Stimulated activated CD8-positive, alpha-beta memory T cell treated with anti-CD3 and anti-CD28 coated beads, Interleukin-7, amount 100 ng/mL, for 1 hour (primary cell): Measurements from ENCODE around the gene PLSCR5.

Experiments used
- DNase-seq, 2 donors: peaks; one replicate each; pipeline ENCODE4 v3.0.0-alpha.2; 2020; ENCODE audit warnings: low read depth in 2 of 2

The PLSCR5 gene

DNA sequence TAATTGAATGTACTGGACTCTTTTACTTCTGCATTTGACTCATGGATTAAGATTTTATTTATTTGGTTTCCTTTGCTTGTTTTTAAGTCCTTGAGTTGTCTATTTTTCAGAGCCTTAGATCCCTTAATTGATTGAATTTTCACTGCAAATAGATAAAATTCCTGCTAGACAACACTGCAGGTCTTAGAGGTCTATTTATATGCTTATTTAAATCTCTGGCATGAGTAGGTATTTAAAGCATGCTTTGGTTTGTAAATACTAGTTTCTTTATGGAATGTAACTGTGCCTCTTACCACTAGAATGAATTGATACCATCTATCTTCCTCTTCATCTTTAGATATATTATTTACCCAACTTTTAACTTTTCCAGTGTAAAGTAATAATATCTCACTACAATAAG is 20.0 kb downstream of the PLSCR5 start:
- no peak for DNase-seq

DNA sequence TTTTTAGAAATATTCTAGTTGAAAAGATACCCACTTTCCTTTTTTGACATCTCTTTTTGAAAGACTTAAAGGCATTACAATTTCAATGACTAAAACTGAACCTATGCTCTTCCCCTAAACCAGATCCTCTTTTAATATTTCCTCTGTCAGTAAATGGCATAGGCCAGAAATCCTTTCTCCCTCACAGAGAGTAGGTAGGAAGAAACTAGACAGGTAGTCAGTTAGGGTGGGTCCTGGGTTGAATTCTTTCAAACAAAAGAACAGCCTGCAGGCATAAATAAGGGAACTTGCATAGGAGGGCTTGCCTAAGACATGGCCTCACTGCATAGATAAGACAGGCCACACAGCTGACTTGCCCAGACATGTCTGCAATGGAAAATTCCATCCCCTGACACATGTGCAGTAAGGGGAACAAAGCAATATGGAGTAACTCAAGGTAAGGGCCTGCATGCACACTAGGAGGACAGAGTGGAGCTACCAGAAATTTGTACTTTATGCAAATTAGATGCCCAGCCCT is 23.1 kb downstream of the PLSCR5 start:
- no peak for DNase-seq

DNA sequence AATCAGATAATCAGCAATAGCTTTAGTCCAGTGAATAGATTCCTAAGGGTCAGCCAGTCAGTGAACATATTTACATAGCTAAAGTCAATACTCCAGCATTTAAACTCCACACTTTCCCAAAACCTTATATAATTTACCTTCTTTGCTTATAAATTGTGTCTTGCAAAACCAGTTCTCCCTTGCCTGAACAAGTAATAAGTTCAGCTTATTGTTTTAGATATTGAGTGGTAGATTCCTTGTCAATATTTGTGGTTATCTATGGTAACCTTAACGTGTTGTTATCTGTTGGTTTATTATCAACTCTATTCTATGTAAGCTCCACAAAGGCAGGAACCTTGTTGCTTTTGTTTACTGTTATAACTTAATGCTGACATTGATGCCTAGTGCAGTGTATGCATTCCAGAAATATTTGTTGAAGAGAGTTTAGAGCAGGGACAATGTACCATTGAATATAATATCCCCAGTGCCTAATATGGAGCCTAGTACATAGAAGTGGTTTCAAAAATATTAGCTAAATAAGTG is 24.0 kb downstream of the PLSCR5 start:
- DNase-seq: no peak

DNA sequence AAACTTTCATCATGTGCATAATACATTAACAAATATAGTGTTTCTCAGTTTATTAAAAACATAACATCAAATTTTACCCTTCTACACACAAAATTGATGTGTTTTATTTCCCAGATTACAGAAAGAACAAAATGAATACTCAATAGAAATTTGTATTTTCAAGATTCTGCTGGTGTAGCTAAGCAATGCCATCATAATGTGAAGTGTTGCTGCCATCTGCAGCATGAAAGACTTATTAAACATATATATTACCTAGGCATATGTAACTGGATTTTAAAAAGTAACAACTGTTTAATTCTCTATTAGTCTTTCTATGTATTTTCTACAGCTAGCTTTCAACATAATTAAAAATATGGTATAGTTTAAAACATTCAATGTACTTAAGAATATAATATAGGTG is 27.5 kb downstream of the PLSCR5 start:
- no peak for DNase-seq

DNA sequence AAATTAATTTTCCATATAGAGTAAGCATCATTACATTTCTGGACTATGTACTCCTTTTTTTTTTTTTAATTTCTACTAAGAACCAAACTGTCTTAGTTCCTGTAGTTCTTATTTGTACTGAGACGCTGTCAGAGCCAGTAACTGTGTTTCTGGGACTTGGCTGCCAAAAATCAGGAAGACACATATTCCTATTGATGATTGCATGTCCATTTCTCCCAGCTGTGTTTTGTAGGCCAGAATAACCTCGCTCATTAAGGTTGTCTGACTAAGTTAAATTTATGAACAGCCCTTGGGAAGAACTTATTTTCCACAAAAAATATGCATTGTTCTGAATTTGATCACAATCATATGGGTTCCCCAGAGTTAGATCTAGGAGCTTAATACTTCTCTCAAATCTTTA is 29.5 kb downstream of the PLSCR5 start:
- DNase-seq: no peak

DNA sequence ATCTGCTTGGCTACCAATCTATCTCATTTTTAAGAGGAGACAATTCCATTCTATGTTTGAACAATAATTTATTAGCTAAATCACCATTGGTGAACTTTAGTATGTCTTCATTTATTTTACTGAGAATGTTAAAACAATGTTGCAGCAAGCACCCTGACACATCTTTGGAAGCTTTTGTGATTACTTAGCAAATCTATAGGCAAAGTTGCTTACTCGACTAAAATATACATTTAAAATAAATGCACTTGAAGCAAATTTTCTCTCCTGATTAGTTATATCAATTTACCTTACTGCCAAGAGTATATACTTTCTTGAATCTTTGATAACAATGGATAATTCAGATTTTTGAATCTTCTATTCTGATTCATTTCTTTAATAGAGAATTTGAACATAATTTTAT is 31.0 kb downstream of the PLSCR5 start:
- no peak for DNase-seq

DNA sequence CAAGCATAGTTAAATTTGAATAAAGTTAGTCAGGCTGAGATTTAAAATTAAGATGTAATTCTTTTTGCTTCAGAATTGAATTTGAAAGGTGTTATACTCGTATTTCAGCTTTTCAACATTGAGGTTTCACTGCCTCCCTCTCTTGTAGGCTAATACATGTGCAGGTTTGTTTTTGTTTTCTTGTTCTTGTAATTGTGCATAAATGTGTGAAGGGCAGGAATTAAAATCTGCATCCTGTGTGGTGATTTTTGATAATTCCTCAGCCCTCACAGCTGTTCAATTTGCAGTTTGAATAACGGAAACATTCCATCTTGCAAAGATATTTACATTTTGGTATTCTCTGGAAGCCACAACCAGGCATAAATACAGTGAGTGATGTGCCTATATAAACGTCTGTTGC is 35.8 kb downstream of the PLSCR5 start:
- no peak for DNase-seq

DNA sequence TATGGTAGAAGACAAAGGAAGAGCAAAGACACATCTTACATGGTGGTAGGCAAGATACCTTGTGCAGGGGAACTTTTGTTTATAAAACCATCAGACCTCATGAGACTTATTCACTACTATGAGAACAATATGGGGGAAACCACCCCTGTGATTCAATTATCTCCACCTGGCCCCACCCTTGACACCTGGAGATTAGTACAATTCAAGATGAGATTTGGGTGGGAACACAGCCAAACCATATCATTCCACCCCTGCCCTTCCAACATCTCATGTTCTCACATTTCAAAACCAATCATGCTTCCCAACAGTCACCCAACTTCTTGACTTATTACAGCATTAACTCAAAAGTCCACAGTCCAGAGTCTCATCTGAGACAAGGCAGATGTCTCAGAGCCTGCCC is 39.0 kb downstream of the PLSCR5 start:
- DNase-seq: no peak

DNA sequence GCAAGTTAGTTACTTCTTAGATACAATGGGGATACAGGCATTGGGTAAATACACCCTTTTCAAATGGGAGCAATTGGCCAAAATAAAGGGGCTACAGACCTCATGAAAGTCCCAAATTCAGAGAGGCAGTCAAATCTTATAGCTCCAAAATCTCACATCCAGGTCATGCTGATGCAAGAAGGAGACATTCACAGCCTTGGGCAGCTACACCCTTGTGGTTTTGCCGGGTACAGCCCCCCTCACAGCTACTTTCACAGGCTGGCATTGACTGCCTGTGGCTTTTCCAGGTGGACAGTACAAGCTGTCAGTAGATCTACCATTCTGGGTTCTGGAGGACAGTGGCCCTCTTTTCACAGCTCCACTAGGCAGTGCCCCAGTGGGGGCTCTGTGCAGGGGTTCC is 43.3 kb downstream of the PLSCR5 start:
- no peak for DNase-seq

DNA sequence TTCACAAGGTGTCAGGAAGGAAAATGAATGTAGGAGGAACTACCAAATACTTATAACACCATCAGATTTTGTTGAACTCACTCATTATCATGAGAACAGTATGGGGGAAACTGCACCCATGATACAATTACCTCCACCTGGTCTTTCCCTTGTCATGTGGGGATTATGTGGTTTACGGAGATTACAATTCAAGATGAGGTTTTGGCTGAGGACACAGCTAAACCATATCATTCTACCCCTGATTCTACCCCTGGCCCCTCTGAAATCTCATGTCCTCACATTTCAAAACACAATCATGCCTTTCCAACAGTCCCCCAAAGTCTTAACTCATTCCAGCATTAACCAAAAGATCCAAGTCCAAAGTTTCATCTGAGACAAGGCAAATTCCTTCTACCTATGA is 43.7 kb downstream of the PLSCR5 start:
- DNase-seq: no peak

DNA sequence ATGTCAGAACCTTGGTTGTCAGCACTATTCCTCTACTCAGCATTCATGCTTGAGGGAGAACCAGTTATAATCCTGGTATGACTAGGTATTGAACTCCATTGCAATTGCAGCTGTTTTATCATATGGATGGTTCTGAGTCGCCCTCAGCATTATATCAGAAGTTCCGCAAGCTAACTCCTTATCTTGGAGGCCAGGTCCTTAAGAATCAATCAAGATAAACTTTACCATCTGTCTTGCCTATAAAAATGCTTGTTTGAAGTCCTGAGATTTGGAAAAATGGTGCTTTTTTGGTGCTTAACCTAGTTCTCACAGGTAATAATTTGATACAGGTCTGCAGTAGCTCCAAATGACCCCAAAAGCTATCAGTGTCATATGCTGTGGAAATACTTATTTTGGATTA is 44.5 kb downstream of the PLSCR5 start:
- DNase-seq: no peak

DNA sequence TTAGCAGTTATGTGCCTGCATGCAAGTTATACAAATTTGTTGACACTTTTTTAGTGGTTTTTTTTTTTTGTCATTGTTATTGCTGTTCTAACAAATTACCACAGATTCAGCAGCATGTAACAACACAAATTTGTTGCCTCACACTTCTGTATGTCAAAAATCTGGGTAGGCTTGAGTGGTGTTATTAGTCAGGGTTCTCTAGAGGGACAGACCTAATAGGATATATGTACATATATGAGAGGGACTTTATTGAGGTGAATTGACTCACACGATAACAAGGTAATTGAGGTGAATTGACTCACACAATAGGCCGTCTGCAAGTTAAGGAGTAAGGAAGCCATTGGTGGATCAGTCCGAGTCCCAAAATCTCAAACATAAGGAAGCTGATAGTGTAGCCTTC is 45.8 kb downstream of the PLSCR5 start:
- no peak for DNase-seq

DNA sequence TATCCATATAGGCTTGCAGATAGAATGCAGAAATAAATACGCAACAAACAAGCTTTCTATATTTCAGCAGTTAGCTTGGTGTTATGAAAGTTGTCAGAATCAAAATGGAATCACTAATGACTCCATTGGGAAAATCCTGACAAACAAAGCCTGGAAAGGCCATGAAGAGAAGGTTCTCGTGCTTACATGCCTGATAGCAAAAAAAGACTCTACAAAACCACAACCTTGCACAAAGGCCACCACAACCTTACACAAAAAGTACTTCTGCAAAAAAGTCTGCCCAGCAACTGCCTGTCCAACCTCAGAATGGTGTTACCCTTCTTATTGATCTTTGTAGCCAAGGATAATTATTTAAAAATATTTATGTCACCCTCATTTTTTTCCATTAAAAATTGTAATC is 46.4 kb downstream of the PLSCR5 start:
- DNase-seq: no peak

DNA sequence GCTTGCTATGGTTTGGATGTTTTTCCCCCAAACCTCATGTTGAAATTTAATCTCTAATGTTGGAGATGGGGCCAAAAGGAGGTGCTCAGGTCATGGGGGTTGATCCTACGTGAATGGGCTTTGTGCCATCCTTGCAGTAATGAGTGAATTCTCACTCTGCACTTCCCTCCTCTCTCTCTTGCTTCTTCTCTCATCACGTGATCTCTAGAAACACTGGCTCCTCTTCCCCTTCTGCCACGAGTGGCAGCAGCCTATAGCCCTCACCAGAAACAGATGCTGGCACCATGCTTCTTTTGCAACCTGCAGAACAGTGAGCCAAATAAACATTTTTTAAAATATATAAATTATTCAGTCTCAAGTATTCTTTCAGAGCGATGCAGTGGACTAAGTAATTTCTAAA is 47.4 kb downstream of the PLSCR5 start:
- DNase-seq: no peak

DNA sequence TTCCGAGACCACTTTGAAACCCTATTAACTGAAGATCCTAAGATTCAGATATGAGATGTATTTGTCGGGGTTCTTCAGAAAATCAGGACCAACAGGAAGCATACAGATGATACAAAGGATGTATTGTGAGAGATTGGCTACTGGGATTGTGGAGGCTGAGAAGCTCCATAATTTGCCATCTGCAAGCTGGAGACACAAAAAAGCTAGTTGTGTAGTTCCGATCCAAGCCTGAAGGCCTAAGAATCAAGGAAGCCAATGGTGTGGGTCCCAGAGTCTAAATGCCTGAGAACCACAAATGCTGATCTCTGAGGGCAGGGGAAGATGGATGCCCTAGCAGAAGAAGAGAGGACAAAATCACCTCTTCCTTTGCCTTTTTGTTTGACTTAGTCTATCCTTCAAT is 49.8 kb downstream of the PLSCR5 start:
- DNase-seq: no peak

DNA sequence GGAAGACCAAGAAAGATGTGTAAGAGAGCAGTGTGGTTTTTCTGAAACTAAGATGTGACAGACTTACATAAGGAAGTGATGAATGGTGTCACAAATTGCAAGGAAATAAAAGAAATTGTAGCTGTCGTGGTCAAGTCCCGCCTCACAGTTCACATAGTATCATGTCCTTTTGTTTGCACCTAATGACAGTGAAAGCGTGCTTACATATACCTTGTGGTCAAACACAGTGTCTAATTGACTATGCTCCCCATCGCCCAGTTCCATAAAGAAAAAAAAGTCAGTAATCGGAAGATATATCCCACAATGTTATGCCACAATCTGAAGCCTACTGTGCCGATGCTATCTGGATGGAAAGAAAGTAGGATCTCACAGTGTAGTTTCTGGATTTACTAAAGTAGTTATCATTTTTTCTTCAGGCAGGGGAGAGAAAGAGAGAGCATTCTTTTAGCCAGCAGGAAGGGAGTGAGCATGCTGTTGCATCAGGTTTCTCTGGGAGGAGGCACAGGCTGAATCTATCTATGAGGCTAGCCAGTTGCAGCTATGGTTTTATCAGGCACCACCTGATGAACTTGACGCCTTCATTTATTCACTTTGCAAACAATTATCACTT is 50.9 kb downstream of the PLSCR5 start:
- DNase-seq: no peak

DNA sequence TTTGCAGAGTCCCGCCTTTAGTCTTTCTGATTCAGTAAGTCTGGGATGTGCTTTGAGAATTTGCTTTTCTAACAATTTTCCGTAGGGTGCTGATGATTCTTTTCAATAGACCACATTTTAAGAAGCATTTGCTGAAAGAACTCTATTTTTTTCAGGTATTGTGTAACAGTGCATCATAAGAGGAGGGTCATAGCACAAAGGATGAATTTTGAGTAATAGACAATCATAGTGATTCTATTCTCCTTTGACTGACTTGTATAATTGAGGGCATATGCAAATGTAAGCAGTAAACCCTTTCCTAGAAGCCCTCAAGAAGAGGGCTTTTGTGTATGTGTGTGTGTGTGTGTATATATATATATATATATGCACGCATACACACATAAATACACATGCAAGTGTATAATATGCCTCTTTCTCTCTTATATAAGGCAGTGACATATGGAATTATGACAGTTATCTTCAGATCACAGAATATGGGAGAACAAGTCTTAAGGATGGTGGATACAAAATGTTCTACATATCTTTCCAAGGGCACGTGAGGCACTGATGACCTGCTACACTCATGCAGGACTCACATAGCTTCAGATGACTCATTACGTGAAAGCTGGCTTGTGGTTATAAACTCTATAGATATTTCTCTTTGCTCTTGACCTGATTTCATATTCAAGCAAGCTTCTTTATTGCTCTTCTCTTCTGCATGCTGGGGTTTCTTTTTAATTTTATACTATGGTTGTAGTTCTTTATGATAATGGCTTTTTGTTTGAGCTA is 54.2 kb downstream of the PLSCR5 start:
- DNase-seq: no peak

DNA sequence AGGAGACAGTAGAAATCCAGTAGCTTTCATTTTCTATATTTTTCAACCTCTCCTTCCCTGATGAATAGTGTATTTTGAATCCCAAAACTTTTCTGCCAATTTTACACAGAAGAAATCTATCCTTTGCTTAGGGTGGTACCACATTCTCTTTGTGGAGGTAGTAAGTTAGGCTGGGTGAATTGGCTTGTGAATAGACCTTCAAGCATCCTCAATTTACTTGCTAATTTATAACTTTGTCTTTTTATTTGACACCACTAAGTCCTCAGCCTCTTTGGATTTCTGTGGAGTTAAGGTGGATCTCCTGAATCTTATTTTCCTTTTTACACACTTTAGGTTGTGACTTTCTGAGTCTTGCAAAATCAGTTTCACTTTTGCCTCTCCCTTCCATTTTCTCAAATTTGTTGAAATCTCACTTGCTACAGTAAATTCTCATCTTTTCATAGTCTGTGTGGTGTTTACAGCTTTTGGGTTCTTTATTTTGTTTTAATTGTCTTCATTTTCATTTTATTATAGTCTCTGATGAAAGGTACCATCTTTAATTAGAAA is 55.0 kb downstream of the PLSCR5 start:
- no peak for DNase-seq

DNA sequence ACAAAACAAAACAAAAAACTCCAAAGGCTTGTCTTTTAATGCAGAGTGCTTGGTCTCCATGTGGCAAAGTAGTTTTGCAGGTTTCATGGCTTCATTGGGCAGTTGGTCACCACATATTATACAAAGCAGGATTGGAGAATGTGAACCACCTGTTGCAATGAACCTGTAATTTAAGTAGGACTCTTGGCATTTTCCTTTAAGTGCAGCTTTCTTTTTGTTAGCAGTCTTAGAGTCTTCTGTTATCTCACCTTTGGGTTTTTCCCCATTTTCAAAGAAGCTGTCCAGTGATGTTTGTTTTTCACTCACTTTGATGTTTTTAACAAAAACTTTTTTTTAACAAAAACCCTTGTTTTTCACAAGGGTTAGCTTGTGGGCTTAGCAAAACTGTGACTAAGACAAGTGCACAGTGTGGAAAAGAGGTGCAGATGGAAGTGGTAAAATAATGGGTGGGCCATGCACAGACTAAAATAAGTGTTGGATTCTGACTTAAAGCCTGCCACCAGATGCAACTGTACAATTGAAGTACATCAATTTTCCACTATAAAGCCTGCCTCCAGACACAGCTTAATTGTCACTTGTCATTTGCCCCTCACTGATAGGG is 57.8 kb downstream of the PLSCR5 start:
- DNase-seq: no peak

DNA sequence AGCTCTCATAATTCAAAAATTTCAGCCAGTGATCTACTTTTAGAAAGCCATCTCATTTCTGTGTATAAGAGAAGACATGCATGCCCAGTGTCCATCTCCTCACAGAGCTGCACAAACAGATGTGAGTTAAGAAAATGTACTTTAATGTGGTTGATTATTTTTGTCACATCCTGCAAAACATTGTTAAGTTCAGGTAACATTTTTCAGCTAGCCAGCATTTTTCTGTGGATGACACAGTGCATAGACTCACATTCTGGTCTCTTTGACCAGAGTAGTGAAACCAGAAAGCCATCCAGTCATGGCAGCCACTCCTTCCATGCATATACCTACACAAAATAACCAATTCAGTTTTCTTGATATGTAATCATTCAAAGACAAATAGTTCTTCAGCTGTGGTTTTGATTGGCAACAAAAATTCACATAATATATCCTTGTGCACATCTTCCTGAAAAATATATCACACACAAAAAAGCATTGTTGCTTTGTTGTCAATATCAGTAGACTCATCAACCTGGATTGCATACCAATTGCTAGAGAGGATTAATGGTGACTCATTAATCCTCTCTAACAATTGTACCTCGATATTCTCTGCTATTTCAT is 58.7 kb downstream of the PLSCR5 start:
- no peak for DNase-seq

DNA sequence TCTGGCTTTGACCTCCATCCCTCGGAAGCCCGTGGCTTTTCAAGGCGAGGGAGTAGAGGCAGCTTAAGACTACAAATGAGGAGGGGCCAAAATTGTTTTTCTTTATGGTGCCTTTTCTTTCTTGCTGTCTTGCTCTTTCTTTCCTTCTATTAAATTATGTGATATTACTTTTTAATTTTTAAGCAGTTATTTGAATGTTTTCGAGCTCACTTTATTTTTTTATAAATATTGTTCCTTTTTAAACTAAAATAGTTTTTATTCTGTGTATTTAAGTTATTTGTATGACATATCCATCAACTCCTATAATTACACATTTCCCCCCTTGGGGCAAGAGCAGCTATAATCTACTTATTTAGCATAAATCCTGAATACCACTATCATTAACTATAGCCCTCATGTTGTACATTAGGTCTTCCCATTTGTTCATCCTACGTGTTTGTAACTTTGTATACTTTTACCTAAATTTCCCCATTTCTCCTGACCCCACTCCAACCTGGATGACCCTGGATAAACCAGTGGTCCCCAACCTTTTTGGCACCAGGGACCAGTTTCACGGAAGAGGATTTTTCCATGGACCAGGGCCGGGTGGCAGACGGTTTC is 60.1 kb downstream of the PLSCR5 start:
- DNase-seq: no peak
